ENCODE measurements around the gene PCP2.
"Not testable (repeated sequence)": the region's sequence is repeated elsewhere in the genome, so short reads cannot be mapped to it uniquely, and the experiment has no call there.

Gene PCP2

GRCh38 chr19:7661744-7662538 is 28.4 kb upstream of the PCP2 start:
- DNase-seq (ENCODE audit: low read depth): no peak

- DNase-seq (ENCODE audit: low read depth): no peak
Measured at GRCh38 chr19:7658219-7658686, 24.7 kb upstream of the PCP2 start.

GRCh38 chr19:7657131-7657751 is 23.7 kb upstream of the PCP2 start:
- DNase-seq (ENCODE audit: low read depth): no peak

GRCh38 chr19:7655581-7655980 is 22.1 kb upstream of the PCP2 start:
- DNase-seq (ENCODE audit: low read depth): no peak

- no peak for DNase-seq (ENCODE audit: low read depth)
Measured at GRCh38 chr19:7654401-7654800, 20.9 kb upstream of the PCP2 start.

GRCh38 chr19:7652061-7652641 is 18.6 kb upstream of the PCP2 start:
- no peak for DNase-seq (ENCODE audit: low read depth)

GRCh38 chr19:7650148-7650547 is 16.6 kb upstream of the PCP2 start:
- no peak for DNase-seq (ENCODE audit: low read depth)

- no peak for DNase-seq (ENCODE audit: low read depth)
Measured at GRCh38 chr19:7648265-7649014, 14.9 kb upstream of the PCP2 start.

GRCh38 chr19:7647156-7647555 is 13.6 kb upstream of the PCP2 start:
- no peak for DNase-seq (ENCODE audit: low read depth)

GRCh38 chr19:7646426-7646700 is 12.8 kb upstream of the PCP2 start:
- no peak for DNase-seq (ENCODE audit: low read depth)

GRCh38 chr19:7645656-7646425 is 12.3 kb upstream of the PCP2 start:
- DNase-seq (ENCODE audit: low read depth): no peak

GRCh38 chr19:7645163-7645562 is 11.6 kb upstream of the PCP2 start:
- DNase-seq (ENCODE audit: low read depth): no peak

GRCh38 chr19:7644550-7644877 is 11.0 kb upstream of the PCP2 start:
- DNase-seq (ENCODE audit: low read depth): no peak

GRCh38 chr19:7643629-7644549 is 10.4 kb upstream of the PCP2 start:
- not testable (repeated sequence) for DNase-seq (ENCODE audit: low read depth)

- DNase-seq (ENCODE audit: low read depth): no peak
Measured at GRCh38 chr19:7643031-7643415, 9.5 kb upstream of the PCP2 start.

GRCh38 chr19:7642295-7643030 is 8.9 kb upstream of the PCP2 start:
- no peak for DNase-seq (ENCODE audit: low read depth)

- no peak for DNase-seq (ENCODE audit: low read depth)
Measured at GRCh38 chr19:7641290-7642276, 8.1 kb upstream of the PCP2 start.

GRCh38 chr19:7640803-7641202 is 7.3 kb upstream of the PCP2 start:
- no peak for DNase-seq (ENCODE audit: low read depth)

GRCh38 chr19:7639863-7640348 is 6.4 kb upstream of the PCP2 start:
- DNase-seq (ENCODE audit: low read depth): no peak

Data from non-pigmented ciliary epithelial cell (primary cell).